ENCODE data around the gene TEX52.
A peak's percentile ranks its signal among the peaks of the same experiment; 100 is the strongest.

GRCh38 chr12:2877047-2877952 lies 20.5 kb upstream of the TEX52 start, which contains the start of the genes FOXM1 and RHNO1:
- TF ChIP-seq POLR2A (IDR thresholded peaks at IDR 0.05) (peak in 1 of 2 donors; percentile 74), CTCF (IDR thresholded peaks at IDR 0.05) (peak in 1 of 6 experiments; percentile 27)

Measured in thyroid gland (tissue), 4 donors.